ENCODE results near the gene GCH1.

- TF ChIP-seq POLR2AphosphoS5 (IDR thresholded peaks at IDR 0.05) (no peak), POLR2A (IDR thresholded peaks at IDR 0.05) (no peak), CTCF (IDR thresholded peaks at IDR 0.05) (no peak), EP300 (IDR thresholded peaks at IDR 0.05) (no peak)
These were observed 35.6 kb downstream of the GCH1 start for GRCh38 chr14:54867011-54867410.

Data from gastroesophageal sphincter (tissue), 3 donors.